Ovary (tissue), 3 donors: Measurements from ENCODE around the gene TNFRSF13B.

Experiments used
- EP300 ChIP-seq: sonication (generic); formaldehyde crosslinking; IDR thresholded peaks from one replicate; pipeline ENCODE4 v1.6.1; 2017; ENCODE audit warnings: antibody characterized with exemption
- POLR2A ChIP-seq: fragments of 450-650 bp; IDR thresholded peaks from one replicate; pipeline ENCODE4 v1.6.1; 2017; ENCODE audit warnings: antibody characterized with exemption, mild to moderate bottlenecking, moderate library complexity
- TF ChIP-seq, protein P1 (sequence below), 3 donors: fragments of 450-650 bp in 2 of 3; fragments of 200-600 bp in 1 of 3; IDR thresholded peaks; one replicate each; pipeline versions ENCODE4 v1.5.1 to v1.8.0; 2016 to 2022; ENCODE audit warnings: antibody characterized with exemption in 3 of 3, mild to moderate bottlenecking in 1 of 3
- donor health status: DM: no; HTN: no; CAD: no.

DNA sequence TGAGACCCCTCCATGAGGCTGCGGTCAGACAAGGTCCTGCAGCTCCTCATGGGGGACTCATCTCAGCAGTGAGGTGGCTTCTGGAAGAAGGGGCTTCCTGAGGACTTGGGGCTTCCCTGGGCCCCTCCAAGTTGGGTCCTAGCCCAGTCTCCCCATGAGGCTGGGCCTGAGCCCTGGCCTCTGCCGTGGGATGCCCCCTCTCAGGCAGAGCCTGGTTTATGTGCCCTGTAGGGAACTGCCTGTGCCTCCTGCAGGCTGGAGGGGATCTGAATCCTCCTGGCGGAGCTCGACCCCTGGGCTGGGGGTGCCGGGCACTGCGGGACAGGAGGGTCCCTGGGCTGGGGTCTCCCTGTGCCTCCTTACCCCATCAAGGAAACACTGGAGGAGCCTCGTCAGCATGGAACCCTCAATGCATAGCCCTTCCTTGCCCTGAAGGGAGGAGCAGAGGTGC, 45.8 kb downstream of the TNFRSF13B start:
- TF ChIP-seq, protein P1, sequence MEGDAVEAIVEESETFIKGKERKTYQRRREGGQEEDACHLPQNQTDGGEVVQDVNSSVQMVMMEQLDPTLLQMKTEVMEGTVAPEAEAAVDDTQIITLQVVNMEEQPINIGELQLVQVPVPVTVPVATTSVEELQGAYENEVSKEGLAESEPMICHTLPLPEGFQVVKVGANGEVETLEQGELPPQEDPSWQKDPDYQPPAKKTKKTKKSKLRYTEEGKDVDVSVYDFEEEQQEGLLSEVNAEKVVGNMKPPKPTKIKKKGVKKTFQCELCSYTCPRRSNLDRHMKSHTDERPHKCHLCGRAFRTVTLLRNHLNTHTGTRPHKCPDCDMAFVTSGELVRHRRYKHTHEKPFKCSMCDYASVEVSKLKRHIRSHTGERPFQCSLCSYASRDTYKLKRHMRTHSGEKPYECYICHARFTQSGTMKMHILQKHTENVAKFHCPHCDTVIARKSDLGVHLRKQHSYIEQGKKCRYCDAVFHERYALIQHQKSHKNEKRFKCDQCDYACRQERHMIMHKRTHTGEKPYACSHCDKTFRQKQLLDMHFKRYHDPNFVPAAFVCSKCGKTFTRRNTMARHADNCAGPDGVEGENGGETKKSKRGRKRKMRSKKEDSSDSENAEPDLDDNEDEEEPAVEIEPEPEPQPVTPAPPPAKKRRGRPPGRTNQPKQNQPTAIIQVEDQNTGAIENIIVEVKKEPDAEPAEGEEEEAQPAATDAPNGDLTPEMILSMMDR (IDR thresholded peaks at IDR 0.05) = no peak
- TF ChIP-seq POLR2A = no peak
- no peak for TF ChIP-seq EP300
